DOHH2 (cell line): ENCODE results near the gene LSAMP.

Experiments used
- EZH2phosphoT487 ChIP-seq: fragments of 200-600 bp; sonication (generic); IDR thresholded peaks from 2 replicates; pipeline ENCODE4 v1.6.1; 2017; ENCODE audit warnings: borderline replicate concordance, mild to moderate bottlenecking, antibody characterized with exemption, low read length, moderate library complexity, mixed read lengths
- TF ChIP-seq, protein P1 (sequence below): fragments of 200-600 bp; sonication (generic); IDR thresholded peaks from one replicate; pipeline ENCODE4 v1.5.1; 2014; ENCODE audit warnings: antibody characterized with exemption, mild to moderate bottlenecking, low read depth, low read length; ENCODE audit not compliant: poor library complexity, severe bottlenecking

- TF ChIP-seq, protein P1, sequence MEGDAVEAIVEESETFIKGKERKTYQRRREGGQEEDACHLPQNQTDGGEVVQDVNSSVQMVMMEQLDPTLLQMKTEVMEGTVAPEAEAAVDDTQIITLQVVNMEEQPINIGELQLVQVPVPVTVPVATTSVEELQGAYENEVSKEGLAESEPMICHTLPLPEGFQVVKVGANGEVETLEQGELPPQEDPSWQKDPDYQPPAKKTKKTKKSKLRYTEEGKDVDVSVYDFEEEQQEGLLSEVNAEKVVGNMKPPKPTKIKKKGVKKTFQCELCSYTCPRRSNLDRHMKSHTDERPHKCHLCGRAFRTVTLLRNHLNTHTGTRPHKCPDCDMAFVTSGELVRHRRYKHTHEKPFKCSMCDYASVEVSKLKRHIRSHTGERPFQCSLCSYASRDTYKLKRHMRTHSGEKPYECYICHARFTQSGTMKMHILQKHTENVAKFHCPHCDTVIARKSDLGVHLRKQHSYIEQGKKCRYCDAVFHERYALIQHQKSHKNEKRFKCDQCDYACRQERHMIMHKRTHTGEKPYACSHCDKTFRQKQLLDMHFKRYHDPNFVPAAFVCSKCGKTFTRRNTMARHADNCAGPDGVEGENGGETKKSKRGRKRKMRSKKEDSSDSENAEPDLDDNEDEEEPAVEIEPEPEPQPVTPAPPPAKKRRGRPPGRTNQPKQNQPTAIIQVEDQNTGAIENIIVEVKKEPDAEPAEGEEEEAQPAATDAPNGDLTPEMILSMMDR: no peak
- no peak for TF ChIP-seq EZH2phosphoT487
Measured at GRCh38 chr3:115862099-115862498, 583.2 kb downstream of the LSAMP start.
